ENCODE measurements around the gene CEP85. TPM values are rescaled to one million over a fixed set of nuclear protein-coding genes. Genes with fewer than 3 reads are reported as not detected.

Gene CEP85
- total and polyA plus RNA-seq, 9 of the 15 experiments (the other 6 are each of a cell fraction or from before 2014, with no cell fraction given), result 42.1 to 140 (median 92.6) TPM

DNA sequence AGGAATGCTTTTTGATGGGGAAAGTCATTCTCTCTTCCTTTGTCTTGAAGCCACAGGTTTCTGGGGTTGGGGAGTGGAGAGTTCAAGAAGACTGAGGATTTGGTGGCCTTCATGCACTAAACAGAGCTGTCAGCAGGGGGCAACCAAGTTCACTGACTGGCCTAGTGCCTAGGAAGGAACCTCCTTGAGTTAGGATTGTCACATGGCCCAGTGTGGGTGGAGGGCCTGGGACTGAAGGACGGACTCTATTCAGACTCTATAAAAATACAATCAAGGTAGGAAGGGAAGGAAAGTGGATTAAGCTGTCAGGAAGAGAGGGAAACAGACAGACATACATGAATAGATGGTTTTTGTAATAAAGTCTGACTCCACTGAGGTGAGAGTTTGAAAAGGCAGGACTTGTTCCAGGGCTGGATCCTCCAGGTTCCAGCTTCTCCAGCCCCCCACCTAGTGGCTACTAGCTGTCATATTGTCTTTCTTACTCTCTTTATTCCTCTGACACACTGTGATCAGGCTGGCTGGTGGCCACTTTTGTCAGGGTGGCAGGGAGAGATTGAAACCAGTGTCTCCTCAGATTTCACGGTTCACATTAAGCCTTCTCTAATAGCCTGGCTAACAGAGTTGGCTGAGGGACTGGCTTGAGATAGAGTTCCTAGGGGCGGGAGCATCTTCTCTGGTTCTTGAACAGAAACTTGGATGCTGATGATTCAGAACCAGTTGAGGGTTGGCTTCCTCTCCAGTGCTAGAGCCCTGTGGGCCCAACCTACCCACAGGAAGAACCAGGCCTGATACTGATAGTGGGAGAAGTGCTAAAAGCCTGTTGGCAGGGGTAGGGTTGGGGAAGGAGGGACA lies 41.8 kb downstream of the CEP85 start (continued):
- TF ChIP-seq, protein P1, sequence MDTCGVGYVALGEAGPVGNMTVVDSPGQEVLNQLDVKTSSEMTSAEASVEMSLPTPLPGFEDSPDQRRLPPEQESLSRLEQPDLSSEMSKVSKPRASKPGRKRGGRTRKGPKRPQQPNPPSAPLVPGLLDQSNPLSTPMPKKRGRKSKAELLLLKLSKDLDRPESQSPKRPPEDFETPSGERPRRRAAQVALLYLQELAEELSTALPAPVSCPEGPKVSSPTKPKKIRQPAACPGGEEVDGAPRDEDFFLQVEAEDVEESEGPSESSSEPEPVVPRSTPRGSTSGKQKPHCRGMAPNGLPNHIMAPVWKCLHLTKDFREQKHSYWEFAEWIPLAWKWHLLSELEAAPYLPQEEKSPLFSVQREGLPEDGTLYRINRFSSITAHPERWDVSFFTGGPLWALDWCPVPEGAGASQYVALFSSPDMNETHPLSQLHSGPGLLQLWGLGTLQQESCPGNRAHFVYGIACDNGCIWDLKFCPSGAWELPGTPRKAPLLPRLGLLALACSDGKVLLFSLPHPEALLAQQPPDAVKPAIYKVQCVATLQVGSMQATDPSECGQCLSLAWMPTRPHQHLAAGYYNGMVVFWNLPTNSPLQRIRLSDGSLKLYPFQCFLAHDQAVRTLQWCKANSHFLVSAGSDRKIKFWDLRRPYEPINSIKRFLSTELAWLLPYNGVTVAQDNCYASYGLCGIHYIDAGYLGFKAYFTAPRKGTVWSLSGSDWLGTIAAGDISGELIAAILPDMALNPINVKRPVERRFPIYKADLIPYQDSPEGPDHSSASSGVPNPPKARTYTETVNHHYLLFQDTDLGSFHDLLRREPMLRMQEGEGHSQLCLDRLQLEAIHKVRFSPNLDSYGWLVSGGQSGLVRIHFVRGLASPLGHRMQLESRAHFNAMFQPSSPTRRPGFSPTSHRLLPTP (IDR thresholded peaks at IDR 0.05; ENCODE audit: borderline replicate concordance, extremely low read depth, insufficient read length), result no peak
- no peak for TF ChIP-seq ZNF384 (IDR thresholded peaks at IDR 0.05; ENCODE audit: low read depth, low read length)
- no peak for TF ChIP-seq TAL1 (IDR thresholded peaks at IDR 0.05)
- no peak for TF ChIP-seq NELFE (IDR thresholded peaks at IDR 0.05; ENCODE audit: insufficient read depth, insufficient read length)
- TF ChIP-seq KAT2B (IDR thresholded peaks at IDR 0.05; ENCODE audit: low read depth, low read length), result no peak
- TF ChIP-seq, protein P2, sequence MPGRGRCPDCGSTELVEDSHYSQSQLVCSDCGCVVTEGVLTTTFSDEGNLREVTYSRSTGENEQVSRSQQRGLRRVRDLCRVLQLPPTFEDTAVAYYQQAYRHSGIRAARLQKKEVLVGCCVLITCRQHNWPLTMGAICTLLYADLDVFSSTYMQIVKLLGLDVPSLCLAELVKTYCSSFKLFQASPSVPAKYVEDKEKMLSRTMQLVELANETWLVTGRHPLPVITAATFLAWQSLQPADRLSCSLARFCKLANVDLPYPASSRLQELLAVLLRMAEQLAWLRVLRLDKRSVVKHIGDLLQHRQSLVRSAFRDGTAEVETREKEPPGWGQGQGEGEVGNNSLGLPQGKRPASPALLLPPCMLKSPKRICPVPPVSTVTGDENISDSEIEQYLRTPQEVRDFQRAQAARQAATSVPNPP (IDR thresholded peaks at IDR 0.05; ENCODE audit: borderline replicate concordance, insufficient read depth, insufficient read length), result no peak
- TF ChIP-seq ZNF175 (CRISPR knock-in tag; IDR thresholded peaks at IDR 0.05; ENCODE audit: low read depth), result peak; percentile 51; the same call in 1 of the 2 replicates
- no peak for TF ChIP-seq ZNF785 (CRISPR knock-in tag; IDR thresholded peaks at IDR 0.05)
- TF ChIP-seq ZNF274 (IDR thresholded peaks at IDR 0.05; ENCODE audit: borderline replicate concordance, low read depth, low read length), result no peak
- no peak for TF ChIP-seq OTX1 (CRISPR knock-in tag; IDR thresholded peaks at IDR 0.05)
- TF ChIP-seq ZNF12 (CRISPR knock-in tag; IDR thresholded peaks at IDR 0.05), result no peak
- TF ChIP-seq ZNF354B (CRISPR knock-in tag; IDR thresholded peaks at IDR 0.05), result no peak
- no peak for TF ChIP-seq EZH2 (IDR thresholded peaks at IDR 0.05; ENCODE audit: borderline replicate concordance, low read depth, low read length)
- TF ChIP-seq PML (IDR thresholded peaks at IDR 0.05; ENCODE audit: low read length), result 0 out of 2 replicates have a peak, but pooled peaks have one; percentile 36
- TF ChIP-seq, protein P3, sequence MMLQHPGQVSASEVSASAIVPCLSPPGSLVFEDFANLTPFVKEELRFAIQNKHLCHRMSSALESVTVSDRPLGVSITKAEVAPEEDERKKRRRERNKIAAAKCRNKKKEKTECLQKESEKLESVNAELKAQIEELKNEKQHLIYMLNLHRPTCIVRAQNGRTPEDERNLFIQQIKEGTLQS (IDR thresholded peaks at IDR 0.05), result peak; percentile 93; the same call in 1 of the 2 replicates
- TF ChIP-seq, protein P3 (CRISPR knock-in tag; conservative IDR thresholded peaks at IDR 0.05), result no peak; the same call in 1 of the 2 replicates
- peak; percentile 99; the same call in 1 of the 2 replicates for TF ChIP-seq JUND (IDR thresholded peaks at IDR 0.05; ENCODE audit: borderline replicate concordance, low read depth, low read length)
- peak; percentile 46; the same call in 2 of the 3 replicates for TF ChIP-seq JUND (tag; IDR thresholded peaks at IDR 0.05; ENCODE audit: borderline replicate concordance, low read depth, low read length)
- 0 out of 2 replicates have a peak, but pooled peaks have one; percentile 33 for TF ChIP-seq ZC3H4 (CRISPR knock-in tag; IDR thresholded peaks at IDR 0.05; ENCODE audit: borderline replicate concordance)
- no peak for TF ChIP-seq TAF7 (tag; IDR thresholded peaks at IDR 0.05)
- TF ChIP-seq, protein P4, sequence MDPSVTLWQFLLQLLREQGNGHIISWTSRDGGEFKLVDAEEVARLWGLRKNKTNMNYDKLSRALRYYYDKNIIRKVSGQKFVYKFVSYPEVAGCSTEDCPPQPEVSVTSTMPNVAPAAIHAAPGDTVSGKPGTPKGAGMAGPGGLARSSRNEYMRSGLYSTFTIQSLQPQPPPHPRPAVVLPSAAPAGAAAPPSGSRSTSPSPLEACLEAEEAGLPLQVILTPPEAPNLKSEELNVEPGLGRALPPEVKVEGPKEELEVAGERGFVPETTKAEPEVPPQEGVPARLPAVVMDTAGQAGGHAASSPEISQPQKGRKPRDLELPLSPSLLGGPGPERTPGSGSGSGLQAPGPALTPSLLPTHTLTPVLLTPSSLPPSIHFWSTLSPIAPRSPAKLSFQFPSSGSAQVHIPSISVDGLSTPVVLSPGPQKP (CRISPR knock-in tag; IDR thresholded peaks at IDR 0.05), result no peak
- no peak for TF ChIP-seq ERF (CRISPR knock-in tag; IDR thresholded peaks at IDR 0.05)

All from K562 (cell line).